Epidermal melanocyte (primary cell): ENCODE results near the gene RBMS3.
"Not testable (repeated sequence)": the region's sequence is repeated elsewhere in the genome, so short reads cannot be mapped to it uniquely, and the experiment has no call there.

Experiments used
- DNase-seq: peaks from one replicate; pipeline ENCODE4 v3.0.0; 2011; ENCODE audit warnings: low spot score; ENCODE audit not compliant: insufficient read length

The RBMS3 gene

DNA sequence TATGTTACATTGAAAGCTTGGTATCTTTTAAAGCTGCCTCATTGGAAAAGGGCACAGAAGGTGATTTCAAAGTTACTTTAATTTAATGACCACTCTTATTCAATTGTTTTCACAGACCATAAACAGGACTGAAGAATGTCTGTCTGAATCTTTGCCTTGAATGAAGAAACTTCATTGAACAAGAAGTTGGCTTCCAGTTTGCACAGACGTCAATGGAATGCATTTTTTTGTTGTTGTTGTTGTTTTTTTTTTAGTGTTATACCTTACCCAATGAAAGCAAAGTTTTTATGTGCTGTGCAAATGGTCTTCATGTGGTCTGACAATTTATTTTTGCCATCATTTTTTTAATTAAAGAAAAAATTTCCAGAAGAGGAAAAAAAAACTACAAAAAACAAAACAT, 722.9 kb downstream of the RBMS3 start:
- no peak for DNase-seq

DNA sequence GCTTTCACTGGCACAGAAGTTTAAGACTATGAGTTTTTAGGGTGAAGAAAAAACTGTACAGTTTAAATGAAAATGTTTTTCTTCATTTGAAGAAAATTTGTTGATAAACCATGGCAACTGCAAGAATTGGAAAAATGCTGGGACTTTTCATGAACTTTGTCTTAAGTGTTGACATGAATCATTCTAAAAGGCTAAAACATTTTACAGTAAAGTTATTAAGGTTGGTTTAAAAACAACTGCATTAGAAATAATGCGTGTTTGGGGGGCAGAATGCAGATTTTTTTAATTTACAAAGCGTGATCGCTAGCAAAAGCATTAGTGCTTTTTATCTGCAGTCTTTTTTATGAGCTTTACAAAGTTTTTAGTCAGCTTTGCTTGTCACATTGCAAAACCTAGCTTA, 723.6 kb downstream of the RBMS3 start:
- DNase-seq, result no peak

DNA sequence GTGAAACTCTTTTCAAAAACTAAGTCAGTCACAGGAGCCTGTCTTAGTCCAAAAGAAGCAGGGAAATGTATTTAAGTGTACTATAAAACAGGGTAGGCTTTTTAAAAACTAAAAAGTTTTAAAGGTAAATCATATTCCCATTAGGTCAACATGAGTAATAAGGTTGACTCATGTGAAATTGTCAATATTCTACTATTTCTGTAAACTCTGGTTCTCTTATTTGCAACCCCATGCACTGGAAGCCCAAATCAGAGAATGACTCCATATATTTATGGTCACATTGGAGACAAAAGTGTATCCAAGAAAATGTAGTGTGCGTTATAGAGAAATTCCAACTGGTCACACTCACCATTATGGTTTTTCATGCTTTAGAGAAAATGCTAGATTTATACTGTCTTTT, 725.2 kb downstream of the RBMS3 start:
- DNase-seq, result no peak

DNA sequence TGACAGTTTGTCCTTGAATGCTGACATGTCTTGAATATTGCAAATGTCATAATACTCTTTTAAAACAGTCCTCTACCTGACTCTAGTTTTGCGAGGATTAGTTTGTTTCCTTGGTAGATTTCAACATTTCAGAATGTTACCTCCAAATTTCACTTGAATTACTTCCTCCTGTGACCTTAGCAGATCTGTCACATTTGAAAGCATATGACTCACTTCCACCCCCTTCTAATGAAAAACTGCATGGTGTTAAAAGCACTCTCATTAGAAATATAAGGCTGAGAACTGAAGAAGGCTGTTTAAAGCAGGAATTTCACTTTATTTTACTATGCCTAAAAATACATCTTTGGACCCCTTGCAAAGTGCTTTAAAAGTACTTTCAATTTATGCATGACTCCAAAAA, 726.8 kb downstream of the RBMS3 start:
- no peak for DNase-seq

DNA sequence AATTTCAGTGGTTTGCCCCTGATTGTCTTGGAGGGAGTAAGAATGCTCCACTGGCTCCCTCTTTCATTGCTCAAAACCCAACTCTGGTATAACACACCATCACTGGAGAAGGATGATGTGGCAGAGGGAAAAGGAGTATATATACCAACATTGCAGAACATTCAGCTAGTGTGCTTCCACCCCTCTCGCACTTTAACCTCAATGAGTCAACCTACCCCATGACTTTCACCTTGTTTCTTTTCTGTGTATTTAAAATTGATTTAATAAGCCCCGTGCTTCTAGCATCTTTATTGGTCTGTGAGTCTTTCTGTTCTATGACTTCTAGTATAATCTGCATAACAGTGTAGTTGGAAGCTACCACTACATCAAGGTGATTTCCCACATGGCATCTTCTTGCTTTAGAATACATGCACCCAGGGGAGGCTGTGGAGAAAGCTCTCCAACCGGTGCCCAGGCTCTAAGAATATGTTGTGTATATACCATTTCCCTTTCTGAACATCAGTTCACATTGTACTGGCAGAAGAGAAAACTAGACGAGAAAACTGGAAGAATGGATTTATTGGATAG, 730.4 kb downstream of the RBMS3 start:
- DNase-seq, result no peak

DNA sequence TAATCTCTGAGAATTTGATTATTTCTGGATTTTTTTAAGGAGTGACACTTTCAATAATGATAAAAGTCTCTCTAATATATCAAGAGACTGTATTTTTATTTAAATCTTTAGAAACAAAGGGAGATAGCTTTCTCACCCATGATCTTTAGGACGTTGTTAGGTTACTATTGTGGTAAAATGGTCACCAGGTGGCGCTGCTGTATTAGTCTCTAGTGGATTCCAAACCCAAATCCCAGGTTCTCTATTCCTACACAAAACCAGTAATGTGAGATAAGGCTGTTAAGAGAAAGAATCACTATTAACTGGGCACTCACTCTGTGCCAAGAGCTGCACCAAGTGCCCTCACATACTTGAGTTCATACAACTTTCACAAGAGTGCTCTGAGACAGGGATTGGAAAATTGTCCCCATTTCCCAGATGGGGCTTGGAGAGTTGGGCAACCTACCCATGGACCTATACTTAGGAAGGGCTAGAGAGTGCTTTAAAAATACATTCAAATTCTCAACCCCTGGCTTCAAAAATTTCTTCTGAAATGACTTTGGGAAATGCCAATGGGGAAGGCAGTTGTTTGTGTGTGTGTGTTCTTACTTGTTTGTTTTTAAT, 732.2 kb downstream of the RBMS3 start:
- peak; percentile 44 for DNase-seq

DNA sequence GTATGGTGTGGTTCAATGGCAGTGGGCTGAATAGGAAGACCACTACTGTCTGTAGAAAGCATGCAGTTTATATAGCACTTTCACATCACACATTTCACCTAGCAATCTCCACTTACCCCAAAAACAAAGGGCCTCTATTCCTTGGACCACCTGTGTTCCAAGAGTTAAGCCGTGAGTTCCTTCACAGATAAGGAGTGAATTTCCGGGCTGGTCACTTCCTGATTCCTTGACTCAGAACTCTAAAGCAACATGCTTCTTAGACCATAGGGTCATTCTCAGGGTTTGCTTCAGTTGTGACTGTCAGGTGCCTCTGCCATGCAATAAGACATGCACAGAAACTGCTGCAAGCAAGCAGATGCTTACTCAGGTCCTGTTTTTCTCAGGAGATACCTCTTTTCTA, 737.0 kb downstream of the RBMS3 start:
- no peak for DNase-seq

DNA sequence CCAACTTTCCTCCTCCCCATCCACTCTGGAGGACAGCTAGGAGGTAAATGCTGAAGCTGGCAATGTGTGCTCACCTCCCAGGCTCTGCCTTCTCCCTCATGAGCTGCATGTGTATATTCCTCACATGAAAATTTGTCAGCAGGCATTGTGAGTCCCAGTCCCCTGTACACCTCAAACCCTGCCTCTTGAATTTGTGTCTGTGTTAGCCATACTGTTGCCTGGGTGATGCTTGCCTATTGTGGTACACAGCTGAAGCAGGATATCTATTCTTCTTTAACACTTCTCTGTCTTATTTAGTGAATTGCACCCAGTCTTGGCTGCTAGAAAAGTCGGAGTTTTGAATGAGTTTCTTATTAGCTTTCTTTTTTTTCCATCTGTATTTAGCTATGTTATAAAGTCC, 739.5 kb downstream of the RBMS3 start:
- no peak for DNase-seq

DNA sequence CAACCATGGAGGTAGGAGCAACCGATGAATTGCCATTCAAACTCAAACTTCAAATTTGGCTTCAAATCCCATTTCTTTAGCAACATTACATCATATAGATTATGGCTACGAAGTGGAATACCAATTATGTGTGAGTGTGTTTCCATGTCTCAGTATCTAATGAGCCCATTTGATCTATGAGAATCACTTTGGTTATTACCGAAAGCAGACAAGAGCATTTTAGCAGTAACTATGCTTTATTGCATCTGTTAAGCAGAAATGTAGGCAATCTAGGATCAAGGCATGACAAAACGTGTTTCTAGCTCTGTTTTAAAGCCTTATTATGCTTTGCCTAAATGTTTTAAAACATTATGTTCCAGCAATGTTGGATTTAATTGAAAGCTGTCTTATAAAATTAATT, 743.6 kb downstream of the RBMS3 start:
- DNase-seq, result no peak

DNA sequence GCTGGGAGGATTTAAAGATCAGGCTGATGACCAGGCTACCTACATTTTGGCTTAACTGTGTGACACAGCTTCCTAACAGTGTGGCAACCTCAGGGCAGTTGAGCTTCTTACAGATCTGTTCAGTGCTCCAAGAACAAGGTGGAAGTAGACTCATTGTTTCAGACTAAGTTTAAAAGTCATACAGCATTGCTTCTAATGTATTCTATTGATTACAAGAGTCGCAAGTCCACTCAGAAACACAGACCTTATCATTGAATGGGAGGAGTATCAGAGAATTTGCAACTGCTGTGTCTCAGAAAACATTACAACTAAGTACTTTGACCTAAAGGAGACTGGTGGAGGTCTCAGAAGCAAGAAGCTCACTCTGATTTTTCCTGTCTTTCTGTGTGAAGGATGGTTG, 746.0 kb downstream of the RBMS3 start:
- no peak for DNase-seq

DNA sequence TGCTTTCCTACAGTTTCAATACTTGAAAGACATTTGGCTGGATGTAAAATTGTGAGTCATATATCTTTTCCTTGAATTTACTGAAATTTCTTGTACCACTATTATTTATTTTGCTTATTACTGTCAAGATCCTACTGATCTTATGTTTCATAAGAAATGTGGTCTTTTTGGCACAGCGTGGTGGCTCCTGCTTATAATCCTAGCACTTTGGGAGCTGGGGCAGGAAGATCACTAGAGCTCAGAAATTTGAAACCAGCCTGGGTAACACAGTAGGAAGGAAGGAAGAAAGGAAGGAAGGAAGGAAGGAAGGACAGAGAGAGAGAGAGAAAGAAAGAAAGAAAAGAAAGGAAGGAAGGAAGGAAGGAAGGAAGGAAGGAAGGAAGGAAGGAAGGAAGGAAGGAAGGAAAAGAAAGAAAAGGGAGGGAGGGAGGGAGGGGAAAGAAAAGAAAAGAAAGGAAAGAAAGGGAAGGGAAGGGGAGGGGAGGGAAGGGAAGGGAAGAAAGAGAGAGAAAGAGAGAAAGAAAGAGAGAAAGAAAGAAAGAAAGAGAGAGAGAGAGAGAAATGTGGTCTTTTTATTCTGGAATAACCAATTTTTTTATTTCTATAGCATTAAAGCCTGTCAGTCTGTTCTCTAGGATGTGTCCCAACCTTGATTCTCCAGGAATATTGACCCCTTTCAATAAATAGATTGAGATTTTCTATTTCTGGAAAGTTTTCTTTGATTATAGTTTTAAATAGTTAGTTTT, 753.5 kb downstream of the RBMS3 start:
- DNase-seq, result no peak

DNA sequence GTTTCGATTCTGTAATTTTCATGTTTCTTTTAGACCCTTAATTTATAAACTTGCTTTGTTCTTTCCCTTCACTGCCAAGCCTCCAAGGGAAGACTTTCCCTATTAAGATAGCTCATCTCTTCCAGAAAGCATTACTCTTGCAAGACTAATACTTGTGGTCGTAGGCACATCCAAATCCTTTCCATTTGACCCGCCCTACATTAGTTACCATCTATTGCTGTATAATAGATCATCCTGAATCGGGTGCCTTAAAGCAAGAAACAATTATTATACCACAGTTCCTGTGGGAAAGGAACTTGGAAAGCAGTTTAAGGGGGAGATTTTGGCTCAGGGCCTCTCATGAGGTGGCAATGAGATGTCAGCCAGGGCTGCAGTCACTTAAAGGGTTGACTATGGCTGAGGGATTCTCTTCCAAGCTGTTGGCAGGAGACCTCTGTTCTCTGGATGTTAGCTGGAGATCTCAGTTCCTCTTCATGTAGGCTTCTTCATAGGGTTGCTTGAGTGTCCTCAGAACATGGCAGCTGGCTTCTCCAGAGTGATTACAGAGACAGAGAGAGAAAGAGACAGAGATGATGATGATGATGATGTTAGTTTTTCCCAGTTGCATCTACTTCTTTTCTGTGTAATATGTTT, 755.2 kb downstream of the RBMS3 start:
- DNase-seq, result no peak

DNA sequence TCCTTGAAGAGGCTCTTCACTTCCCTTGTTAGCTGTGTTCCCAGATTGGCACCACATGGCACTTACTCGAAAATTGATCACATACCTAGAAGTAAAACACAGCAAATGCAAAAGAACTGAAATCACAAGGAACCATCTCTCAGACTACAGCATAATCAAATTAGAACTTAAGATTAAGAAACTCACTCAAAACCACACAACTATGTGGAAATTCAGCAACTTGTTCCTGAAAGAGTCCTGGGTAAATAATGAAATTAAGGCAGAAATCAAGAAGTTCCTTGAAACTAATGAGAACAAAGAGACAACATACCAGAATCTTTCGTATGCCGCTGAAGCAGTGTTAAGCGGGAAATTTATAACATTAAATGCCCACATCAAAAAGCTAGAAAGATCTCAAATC, 759.3 kb downstream of the RBMS3 start:
- no peak for DNase-seq

DNA sequence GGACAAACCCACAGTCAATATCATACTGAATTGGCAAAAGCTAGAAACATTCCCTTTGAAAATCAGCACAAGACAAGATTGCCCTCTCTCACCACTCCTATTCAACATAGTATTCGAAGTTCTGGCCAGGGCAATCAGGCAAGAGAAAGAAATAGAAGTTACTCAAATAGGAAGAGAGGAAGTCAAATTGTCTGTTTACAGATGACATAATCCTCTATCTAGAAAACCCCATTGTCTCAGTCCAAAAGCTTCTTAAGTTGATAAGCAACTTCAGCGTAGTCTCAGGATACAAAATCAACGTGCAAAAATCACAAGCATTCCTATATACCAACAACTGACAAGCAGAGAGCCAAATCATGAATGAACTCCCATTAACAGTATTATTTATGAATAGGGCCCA, 760.6 kb downstream of the RBMS3 start:
- DNase-seq, result not testable (repeated sequence)

DNA sequence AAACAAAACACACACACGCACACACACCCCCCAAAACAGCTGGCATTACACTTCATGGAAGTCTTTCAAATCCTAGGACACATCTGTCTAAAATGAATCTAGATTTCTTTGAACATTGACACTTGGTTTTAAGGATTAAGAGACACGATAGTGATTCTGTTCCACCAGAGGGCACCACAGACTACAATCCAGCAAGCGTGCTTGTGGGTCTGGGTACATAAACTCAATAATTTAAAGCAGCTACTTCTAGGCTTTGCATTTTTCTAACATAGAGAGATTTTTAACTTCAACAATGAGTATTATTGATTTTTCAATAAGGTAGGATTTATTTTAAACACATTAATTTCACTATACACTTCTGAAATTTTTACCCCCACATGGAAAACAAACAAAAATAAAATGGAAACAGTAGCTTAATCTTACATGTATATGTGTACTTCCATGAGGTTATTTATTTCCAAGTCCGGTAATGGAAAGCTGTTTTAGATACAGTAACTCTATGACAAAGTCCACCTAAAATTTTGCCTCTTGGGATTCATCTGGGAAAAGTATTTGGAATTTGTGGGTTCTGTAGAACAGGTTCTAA, 761.5 kb downstream of the RBMS3 start:
- DNase-seq, result peak; percentile 55

DNA sequence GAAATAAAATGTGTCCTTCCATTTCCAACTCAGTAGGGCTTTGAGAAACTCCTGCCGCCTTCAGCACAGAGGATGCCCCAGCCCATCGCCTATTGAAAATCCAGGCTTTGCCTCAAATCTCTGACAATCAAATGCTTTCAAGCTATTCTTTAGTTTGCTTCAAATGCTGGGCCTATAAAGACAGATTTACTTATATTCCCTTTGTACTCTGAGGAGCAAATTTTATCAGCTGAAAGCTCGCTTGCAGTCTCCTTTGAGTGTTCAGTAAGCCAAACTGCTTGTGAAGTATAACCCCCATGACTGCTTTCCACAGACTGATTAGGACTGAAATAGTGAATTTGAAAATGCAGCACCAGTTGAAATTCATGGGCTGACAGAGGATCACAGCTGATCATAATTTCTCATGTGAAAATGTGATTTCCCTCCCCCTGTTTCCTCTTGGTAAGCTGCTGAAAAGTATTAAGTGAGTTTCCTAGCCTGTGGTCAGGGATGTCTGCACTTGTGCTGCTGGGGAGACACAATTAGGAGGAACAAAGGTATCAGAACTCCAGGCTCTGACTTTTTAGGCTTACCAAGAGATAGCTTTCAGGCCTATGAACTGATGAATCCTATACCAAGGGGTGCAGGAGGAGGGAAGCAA, 762.2 kb downstream of the RBMS3 start:
- DNase-seq, result no peak

DNA sequence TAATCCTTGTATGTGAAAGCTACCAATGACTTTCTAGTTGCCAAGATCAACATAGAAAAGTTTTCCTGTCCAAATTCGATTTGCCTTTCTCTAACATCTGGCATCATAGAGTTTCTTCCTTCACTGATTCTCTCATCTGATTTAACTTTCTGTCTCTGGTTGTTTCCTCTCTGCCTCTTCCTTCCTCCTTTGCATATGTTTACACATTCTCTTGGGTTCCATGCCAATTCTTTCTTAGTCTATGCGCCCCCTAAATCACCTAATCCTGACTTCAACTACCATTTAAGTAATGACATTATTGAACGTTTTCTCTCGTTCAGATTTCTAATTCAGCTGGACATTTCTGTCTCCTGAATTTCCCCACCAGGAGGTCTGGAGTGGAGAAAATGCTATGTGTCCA, 763.6 kb downstream of the RBMS3 start:
- DNase-seq, result no peak

DNA sequence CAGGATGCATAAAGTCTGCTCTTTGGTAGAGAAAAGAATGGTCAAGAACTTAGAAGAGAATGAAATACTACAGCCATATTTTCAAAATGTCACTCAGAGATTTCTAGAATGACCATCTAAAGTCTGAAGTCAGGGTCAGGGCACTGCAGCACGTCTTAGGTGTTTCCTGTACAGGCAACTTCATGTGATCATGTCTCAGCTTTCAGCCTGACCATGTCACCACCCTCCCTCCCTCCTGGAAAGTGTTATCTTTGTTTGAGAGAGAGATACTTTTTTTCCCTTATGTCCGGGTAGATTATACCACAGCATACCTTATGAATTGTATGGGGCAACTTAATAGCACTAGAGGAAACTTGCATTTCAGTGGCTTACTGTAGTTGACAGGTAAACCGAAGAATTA, 767.6 kb downstream of the RBMS3 start:
- DNase-seq, result no peak

DNA sequence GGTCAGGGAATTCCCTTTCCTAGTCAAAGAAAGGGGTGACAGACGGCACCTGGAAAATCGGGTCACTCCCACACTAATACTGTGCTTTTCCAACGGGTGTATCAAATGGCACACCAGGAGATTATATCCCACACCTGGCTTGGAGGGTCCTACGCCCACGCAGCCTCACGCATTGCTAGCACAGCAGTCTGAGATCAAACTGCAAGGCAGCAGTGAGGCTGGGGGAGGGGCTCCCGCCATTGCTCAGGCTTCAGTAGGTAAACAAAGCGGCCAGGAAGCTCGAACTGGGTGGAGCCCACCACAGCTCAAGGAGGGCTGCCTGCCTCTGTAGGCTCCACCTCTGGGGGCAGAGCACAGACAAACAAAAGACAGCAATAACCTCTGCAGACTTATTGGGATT, 769.2 kb downstream of the RBMS3 start:
- DNase-seq, result not testable (repeated sequence)

DNA sequence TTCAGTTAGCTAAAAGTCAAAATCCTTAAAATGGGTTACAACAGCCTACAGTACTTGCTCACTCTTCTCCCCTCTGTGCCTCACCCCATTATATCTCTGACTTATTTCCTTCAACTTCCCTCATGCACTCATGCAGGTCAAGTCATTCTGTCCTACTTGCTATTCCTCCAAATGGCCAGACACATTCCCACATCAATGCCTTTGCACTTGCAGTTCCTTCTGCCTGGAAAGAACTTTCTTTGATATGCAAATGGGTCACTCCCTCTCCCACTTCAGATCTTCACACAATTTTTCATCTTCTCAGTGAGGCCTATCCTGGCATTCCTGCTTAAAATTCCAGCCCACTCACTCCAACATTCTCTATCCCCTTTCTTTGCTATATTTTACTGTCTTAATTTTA, 778.4 kb downstream of the RBMS3 start:
- DNase-seq, result no peak
